Vagina (tissue), 2 donors: ENCODE data around the gene OVOL1.

ENCODE experiments used
- POLR2A ChIP-seq, 2 donors: fragments of 450-650 bp; IDR thresholded peaks; one replicate each; pipeline ENCODE4 v1.6.1; 2017; ENCODE audit warnings: antibody characterized with exemption in 2 of 2, mild to moderate bottlenecking in 2 of 2, moderate library complexity in 2 of 2
- TF ChIP-seq, protein P1 (sequence below), 3 experiments: fragments of 450-650 bp in 2 of 3; fragments of 200-600 bp in 1 of 3; sonication (generic) in 1 of 3; IDR thresholded peaks; one replicate each; pipeline ENCODE4 v1.5.1; 2017 to 2019; ENCODE audit warnings: antibody characterized with exemption in 3 of 3, mild to moderate bottlenecking in 2 of 3, moderate library complexity in 2 of 3

DNA sequence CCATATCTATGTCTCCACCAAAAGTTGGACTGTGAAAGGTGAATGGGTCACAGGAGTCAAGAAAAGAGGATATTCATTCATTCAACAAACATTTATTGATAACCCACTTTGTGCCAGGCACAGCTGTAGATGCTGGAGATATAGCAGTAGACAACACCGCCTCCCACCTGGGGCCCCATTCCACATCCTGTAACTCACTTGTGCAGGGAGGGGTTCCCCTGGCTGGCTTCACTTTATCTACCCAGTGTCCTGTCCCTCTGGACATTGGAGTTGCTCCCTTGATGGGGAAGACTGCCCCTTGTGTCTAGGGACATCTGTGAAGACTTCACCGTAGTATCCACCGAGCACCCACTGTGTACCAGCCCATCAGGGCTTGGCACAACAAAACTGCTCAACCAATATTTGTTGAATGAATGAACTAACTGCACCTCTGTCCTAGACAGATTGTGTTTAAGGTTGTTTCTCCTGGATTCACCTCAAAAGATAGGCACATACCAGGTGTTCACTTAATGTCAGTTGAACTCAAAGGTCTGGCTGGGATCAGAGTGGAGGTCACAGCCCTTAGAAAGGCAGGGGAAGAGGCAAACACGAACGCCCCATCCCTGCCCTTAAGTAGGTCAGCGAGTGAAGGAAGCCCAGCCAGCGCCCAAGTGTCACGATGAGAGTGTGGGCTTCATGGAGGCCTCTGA is 1.4 kb upstream of the OVOL1 start:
- TF ChIP-seq, protein P1, sequence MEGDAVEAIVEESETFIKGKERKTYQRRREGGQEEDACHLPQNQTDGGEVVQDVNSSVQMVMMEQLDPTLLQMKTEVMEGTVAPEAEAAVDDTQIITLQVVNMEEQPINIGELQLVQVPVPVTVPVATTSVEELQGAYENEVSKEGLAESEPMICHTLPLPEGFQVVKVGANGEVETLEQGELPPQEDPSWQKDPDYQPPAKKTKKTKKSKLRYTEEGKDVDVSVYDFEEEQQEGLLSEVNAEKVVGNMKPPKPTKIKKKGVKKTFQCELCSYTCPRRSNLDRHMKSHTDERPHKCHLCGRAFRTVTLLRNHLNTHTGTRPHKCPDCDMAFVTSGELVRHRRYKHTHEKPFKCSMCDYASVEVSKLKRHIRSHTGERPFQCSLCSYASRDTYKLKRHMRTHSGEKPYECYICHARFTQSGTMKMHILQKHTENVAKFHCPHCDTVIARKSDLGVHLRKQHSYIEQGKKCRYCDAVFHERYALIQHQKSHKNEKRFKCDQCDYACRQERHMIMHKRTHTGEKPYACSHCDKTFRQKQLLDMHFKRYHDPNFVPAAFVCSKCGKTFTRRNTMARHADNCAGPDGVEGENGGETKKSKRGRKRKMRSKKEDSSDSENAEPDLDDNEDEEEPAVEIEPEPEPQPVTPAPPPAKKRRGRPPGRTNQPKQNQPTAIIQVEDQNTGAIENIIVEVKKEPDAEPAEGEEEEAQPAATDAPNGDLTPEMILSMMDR (IDR thresholded peaks at IDR 0.05) = no peak
- no peak for TF ChIP-seq POLR2A (IDR thresholded peaks at IDR 0.05)
